ENCODE results near the gene ABTB1. TPM values are rescaled to one million over a fixed set of nuclear protein-coding genes. Genes with fewer than 3 reads are reported as not detected.

Gene ABTB1
- total and polyA plus RNA-seq, 2 of the 13 experiments (the other 11 are each of a cell fraction or from before 2014, with no cell fraction given) = 0.42 to 14.5 TPM

GRCh38 chr3:127676921-127677351 lies 4.2 kb downstream of the ABTB1 start (continued):
- TF ChIP-seq ZUFSP (CRISPR knock-in tag; IDR thresholded peaks at IDR 0.05; ENCODE audit: borderline replicate concordance) (no peak), ZBED4 (CRISPR knock-in tag; IDR thresholded peaks at IDR 0.05; ENCODE audit: borderline replicate concordance) (no peak)

GRCh38 chr3:127677541-127678314 lies 5.0 kb downstream of the ABTB1 start:
- DNase-seq (ENCODE audit: low spot score) (no peak), FAIRE-seq (no peak), ATAC-seq (no peak)
- H3K4me3 ChIP-seq (replicated peaks in 1 of 3; ENCODE audit: insufficient read depth in 1 of 3, low read depth in 2 of 3, low read length in 3 of 3) = no peak overlapping the region
- no peak overlapping the region for H2AFZ ChIP-seq (ENCODE audit: low read length)
- no peaks in the 10 kb centered on the region for H3K36me3 ChIP-seq (replicated peaks in 1 of 2; ENCODE audit: control insufficient read depth in 1 of 2, insufficient read depth in 2 of 2, low read length in 2 of 2)
- POLR2A ChIA-PET = no interaction called here
- H3K27ac ChIP-seq (ENCODE audit: extremely low read length, insufficient read depth, low read length) = no peak overlapping the region
- no TSS peak for BruUV-seq (replicated peaks)
- no peaks in the 10 kb centered on the region for H3K79me2 ChIP-seq (ENCODE audit: insufficient read depth, low read length)
- H3K27me3 ChIP-seq (ENCODE audit: control insufficient read depth in 1 of 2, insufficient read depth in 2 of 2, low read length in 2 of 2) = peaks cover 0 to 4% of the 10 kb centered on the region in 2 experiments; a peak in 1 of 5 replicates
- intact Hi-C loops (cut with micrococcal nuclease; ENCODE audit: unreplicated experiment) (no loop called here), in situ Hi-C loops (cut with HindIII; ENCODE audit: extremely low pct_ligation_motif_present, low pct_unique_long_range_greater_than_20kb) (no loop called here)
- 71% methylated on average over 16 of the region's 17 CpGs for WGBS (ENCODE audit: low lambda C conversion rate)
- no peak overlapping the region for H3K9ac ChIP-seq (ENCODE audit: insufficient read depth, low read depth, low read length)
- peaks cover 11% of the 10 kb centered on the region for H3K4me1 ChIP-seq (ENCODE audit: insufficient read depth, low read length)
- H3K9me3 ChIP-seq (ENCODE audit: low read length) = no peaks in the 10 kb centered on the region
- H4K20me1 ChIP-seq (ENCODE audit: insufficient read depth, low read length) = no peaks in the 10 kb centered on the region
- no peak overlapping the region for H3K4me2 ChIP-seq (ENCODE audit: low read depth, low read length)
- CTCF ChIA-PET (ENCODE audit: low intra/inter-chr PET ratio, low total read pairs) = no interaction called here
- no peak for TF ChIP-seq NCOA2 (CRISPR knock-in tag; IDR thresholded peaks at IDR 0.05)
- TF ChIP-seq ZNF282 (IDR thresholded peaks at IDR 0.05; ENCODE audit: partially characterized antibody) = no peak
- no peak for TF ChIP-seq ZHX2 (IDR thresholded peaks at IDR 0.05; ENCODE audit: low read depth)
- TF ChIP-seq ZHX2 (CRISPR knock-in tag; IDR thresholded peaks at IDR 0.05; ENCODE audit: borderline replicate concordance) = no peak
- no peak for TF ChIP-seq TERF1 (CRISPR knock-in tag; IDR thresholded peaks at IDR 0.05)
- TF ChIP-seq ZNF256 (CRISPR knock-in tag; conservative IDR thresholded peaks at IDR 0.05) = no peak
- TF ChIP-seq ZNF24 (IDR thresholded peaks at IDR 0.05) = no peak

Measured in HepG2 (cell line).